PC-3 (cell line): Measurements from ENCODE around the gene PRSS1.

Source experiments
- EZH2 ChIP-seq: fragments of 300-600 bp; sonication (generic); IDR thresholded peaks from one replicate; pipeline ENCODE4 v1.6.1; 2017; ENCODE audit warnings: antibody characterized with exemption, mild to moderate bottlenecking, low read length; ENCODE audit not compliant: unreplicated experiment
- TF ChIP-seq, protein P1 (sequence below): fragments of 300-600 bp; sonication (generic); conservative IDR thresholded peaks from 2 replicates; pipeline ENCODE4 v1.5.1; 2017; ENCODE audit warnings: antibody characterized with exemption, low read depth, mild to moderate bottlenecking, low read length

DNA sequence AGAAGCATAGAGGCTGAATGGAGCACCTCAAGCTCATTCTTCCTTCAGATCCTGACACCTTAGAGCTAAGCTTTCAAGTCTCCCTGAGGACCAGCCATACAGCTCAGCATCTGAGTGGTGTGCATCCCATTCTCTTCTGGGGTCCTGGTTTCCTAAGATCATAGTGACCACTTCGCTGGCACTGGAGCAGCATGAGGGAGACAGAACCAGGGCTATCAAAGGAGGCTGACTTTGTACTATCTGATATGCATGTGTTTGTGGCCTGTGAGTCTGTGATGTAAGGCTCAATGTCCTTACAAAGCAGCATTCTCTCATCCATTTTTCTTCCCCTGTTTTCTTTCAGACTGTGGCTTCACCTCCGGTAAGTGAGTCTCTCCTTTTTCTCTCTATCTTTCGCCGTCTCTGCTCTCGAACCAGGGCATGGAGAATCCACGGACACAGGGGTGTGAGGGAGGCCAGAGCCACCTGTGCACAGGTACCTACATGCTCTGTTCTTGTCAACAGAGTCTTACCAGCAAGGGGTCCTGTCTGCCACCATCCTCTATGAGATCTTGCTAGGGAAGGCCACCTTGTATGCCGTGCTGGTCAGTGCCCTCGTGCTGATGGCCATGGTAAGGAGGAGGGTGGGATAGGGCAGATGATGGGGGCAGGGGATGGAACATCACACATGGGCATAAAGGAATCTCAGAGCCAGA lies 52.5 kb downstream of the PRSS1 start:
- TF ChIP-seq, protein P1, sequence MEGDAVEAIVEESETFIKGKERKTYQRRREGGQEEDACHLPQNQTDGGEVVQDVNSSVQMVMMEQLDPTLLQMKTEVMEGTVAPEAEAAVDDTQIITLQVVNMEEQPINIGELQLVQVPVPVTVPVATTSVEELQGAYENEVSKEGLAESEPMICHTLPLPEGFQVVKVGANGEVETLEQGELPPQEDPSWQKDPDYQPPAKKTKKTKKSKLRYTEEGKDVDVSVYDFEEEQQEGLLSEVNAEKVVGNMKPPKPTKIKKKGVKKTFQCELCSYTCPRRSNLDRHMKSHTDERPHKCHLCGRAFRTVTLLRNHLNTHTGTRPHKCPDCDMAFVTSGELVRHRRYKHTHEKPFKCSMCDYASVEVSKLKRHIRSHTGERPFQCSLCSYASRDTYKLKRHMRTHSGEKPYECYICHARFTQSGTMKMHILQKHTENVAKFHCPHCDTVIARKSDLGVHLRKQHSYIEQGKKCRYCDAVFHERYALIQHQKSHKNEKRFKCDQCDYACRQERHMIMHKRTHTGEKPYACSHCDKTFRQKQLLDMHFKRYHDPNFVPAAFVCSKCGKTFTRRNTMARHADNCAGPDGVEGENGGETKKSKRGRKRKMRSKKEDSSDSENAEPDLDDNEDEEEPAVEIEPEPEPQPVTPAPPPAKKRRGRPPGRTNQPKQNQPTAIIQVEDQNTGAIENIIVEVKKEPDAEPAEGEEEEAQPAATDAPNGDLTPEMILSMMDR: no peak
- no peak for TF ChIP-seq EZH2
